ENCODE measurements around the gene ATG7.

- TF ChIP-seq CTCF (IDR thresholded peaks at IDR 0.05; ENCODE audit: low read depth, low read length, missing input control), result no peak
- no peak for TF ChIP-seq REST (IDR thresholded peaks at IDR 0.05)
- no peak for TF ChIP-seq MAX (IDR thresholded peaks at IDR 0.05)
- TF ChIP-seq YY1 (IDR thresholded peaks at IDR 0.05), result no peak
Measured at GRCh38 chr3:11239796-11240195, 32.4 kb upstream of the ATG7 start.
